Sciatic nerve (tissue), 2 donors: ENCODE data around the gene RGS7. TPM values are rescaled to one million over a fixed set of nuclear protein-coding genes. Genes with fewer than 3 reads are reported as not detected.

Experiments used
- ATAC-seq: fragments of 200-7000 bp; cut with Tn5 transposase; one replicate; pipeline ENCODE4 v1.9.1; 2020; ENCODE audit warnings: mild to moderate bottlenecking, moderate library complexity
- DNase-seq: peaks from one replicate; pipeline ENCODE4 v3.0.0-alpha.2; 2020; ENCODE audit warnings: low spot score
- intact Hi-C: fragments of 100-400 bp; cut with DNase I; formaldehyde crosslinking; loops from one replicate; pipeline ENCODE4 v1.14.2; 2022
- total RNA-seq: library from RNA; stranded (reverse); fragmentation: NEBNext Ultra II Directional; extraction: Animal tissue kit (Norgen Biotek cat#: 25700); gene quantifications from one replicate; pipeline ENCODE4 v1.2.1, GENCODE V29; 2021
- donor health status: DM: no; HTN: no; CAD: no.
- donor health status: DM: no; HTN: no; CAD: no.

RGS7 gene
- total RNA-seq, 1 donor from 2014 or later, result 2.0 TPM

DNA sequence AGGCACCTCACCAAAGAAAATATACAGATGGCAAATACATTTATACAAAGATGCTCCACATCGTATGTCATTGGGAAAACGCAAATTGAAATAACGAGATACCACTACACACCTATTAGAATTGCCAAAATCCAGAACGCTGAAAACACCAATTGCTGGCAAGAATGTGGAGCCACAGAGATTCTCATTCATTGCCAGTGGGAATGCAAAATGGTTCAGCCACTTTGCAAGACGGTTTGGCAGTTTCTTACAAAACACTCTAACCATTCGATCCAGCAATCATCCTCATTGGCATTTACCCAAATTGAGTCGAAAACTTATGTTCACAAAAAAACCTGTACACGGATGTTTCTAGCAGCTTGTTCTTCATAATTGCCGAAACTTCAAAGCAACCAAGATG lies 521.7 kb downstream of the RGS7 start:
- intact Hi-C loops, result no loop called here
- no peak for ATAC-seq
- no peak for DNase-seq

DNA sequence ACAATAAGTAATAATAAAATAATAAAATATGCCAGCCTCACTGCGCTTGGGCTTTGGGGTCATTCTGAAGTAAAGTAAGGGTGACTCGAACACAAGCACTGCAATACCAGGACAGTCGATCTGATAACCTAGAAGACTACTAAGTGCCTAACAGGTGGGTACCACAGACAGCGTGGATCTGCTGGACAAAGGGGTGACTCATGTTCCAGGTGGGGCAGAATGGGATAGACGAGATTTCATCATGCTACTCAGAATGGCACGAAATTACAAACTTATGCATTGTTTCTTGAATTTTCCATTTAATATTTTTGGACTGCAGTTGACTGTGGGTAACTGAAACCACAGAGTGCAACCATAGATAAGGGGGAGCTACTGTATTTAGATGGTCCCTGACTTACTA lies 523.9 kb downstream of the RGS7 start:
- DNase-seq (no peak), ATAC-seq (no peak)
- intact Hi-C loops, result no loop called here

DNA sequence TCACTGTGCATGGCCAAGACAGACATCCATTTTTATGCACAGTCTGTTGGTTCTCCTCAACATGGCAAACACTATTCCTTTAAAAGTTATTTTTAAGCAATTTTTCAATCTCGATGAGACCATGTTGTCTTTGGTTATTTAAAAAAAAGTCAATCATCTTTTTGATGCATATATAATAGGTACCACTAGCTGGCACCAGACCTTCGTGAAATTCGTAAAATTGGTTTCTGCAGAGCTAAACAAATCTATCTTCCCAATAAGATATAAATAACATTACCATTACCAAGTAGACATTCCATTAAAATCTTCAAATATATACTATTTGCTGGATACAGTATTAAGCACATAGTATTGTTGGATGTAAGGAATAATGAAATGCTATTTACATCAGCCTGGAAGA lies 525.1 kb downstream of the RGS7 start:
- ATAC-seq (no peak), DNase-seq (no peak)
- intact Hi-C loops, result no loop called here

DNA sequence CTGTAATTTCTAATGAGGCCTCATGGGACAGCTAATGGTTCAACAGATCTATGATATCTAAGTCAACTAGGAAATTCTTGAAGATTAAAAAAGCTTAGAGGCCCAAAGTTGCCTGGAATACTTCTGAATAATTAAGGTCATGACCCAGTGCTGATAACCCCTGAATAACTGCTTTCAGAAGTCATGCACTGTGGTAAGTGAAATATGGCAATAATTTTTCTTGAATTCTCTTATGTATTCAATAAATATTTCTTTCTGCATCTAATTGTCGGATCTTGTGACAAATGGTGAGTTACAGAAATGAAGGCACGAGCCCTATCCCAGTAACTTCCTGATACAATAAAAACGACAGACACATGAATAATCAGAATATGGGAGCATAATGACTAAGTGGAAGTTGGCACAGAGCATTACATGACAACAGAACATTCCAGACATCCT lies 525.8 kb downstream of the RGS7 start:
- intact Hi-C loops, result no loop called here
- ATAC-seq (no peak), DNase-seq (no peak)

DNA sequence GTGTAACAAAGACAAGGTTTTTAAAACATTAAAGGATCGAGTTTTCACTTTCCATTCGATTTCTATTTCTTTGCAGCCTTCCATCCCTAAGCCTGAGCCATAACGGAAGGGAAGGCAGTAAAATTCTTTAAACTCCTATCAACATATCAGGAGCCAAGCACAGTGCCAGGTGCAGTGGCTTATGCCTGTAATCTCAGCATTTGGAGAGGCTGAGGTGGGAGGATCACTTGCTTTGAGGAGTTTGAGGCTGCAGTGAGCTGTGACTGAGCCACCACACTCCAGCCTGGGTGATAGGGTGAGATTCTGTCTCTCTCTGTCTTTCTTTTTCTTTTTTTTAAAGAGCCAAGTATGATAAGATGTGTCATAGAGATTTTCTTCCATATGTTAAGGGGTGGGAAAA lies 527.5 kb downstream of the RGS7 start:
- intact Hi-C loops, result no loop called here
- ATAC-seq (no peak), DNase-seq (no peak)

DNA sequence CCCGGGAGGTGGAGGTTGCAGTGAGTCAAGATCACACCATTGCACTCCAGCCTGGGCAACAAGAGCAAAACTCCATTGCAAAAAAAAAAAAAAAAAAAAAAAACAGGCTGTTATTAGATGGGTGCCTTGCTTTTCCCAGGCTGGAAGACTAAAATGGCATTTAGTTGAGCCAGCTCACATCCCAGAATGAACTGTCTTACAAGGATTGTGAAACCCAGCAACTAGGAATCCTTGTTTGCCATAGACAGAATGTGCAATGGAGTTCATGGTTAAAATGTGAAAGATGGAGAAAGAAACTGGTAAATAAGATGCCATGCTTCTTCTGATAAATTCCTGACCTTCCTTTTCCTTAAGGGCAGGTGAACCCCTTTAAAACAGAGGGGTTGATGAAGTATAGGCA lies 529.2 kb downstream of the RGS7 start:
- DNase-seq (no peak), ATAC-seq (no peak)
- intact Hi-C loops, result no loop called here

DNA sequence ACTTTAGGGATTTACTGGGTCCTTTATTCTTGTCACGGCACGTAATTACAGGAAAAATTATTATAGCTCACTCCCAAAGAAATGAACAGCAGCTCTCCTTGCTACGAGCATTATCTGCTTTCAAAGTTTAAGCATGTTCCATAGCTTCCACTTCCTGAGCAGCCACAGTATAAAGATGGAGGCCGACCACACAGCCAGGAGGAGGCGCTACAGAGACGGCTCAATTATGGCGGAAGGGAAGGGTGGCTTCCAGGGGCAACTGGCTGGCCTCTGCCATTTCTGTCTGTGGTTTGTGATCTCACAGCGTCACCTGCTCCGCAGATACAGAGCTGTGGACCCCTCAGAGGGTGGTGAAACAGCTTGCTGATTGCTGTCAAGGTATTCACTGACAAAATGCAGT lies 532.8 kb downstream of the RGS7 start:
- DNase-seq (no peak), ATAC-seq (no peak)

DNA sequence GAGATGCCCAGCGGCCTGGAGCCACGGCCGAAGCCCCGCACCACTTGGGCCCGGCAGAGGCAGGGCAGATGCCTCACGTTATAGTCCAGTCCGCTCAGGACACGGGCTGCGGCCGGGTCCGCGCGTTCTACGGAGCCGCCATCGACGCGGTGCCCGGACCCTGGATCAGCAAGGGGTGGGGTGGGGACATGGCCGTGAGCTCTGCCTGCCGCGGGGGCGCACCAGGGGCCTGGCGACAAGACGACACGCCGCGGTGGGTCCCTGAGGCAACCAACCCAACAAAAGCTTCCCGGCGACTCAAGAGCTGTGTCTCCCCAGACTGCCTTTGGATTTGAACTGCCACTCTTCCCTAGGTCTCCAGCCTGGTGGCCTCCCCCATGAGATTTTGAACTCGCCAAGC lies 533.6 kb downstream of the RGS7 start:
- no peak for DNase-seq
- no peak for ATAC-seq
- intact Hi-C loops, result no loop called here

More for the DNA sequence above, 532.8 kb downstream of the RGS7 start:
- intact Hi-C loops, result no loop called here

DNA sequence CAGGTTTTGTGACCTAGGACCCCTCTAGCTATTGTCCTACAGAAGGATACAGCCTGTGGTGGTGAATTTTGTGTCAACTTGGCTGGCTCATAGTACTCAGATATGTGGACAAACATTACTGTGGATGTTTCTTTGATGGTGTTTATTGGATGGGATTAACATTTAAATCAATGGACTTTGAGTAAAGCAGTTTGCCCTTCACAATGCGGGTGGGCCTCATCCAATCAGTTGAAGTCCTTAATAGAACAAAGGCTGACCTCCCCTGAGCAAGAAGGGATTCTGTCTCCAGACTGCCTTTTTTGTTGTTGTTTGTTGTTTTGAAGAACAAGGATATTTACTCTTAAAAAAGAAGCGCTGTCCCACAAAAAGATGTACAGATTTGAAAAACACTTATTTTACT lies 535.1 kb downstream of the RGS7 start:
- no peak for ATAC-seq
- no peak for DNase-seq
- intact Hi-C loops, result no loop called here

DNA sequence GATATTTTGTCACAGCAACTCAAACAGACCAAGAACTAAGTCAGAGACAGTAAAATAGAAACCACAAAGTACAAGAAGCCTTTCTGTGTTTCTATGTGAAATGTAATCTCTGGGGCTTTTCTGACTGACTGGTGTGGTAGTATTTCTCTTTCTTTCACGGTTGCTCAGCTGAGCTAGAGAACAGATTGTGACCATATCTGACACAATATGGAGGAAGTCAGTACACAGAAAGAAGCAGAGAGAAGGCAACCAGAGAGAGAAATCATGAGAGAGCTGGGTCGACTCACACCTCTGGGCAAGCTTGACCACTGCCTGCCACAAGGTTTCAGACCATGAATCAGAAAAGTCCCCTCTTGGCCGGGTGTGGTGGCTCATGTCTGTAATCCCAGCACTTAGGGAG lies 536.2 kb downstream of the RGS7 start:
- DNase-seq, result no peak
- intact Hi-C loops, result no loop called here
- ATAC-seq, result no peak

DNA sequence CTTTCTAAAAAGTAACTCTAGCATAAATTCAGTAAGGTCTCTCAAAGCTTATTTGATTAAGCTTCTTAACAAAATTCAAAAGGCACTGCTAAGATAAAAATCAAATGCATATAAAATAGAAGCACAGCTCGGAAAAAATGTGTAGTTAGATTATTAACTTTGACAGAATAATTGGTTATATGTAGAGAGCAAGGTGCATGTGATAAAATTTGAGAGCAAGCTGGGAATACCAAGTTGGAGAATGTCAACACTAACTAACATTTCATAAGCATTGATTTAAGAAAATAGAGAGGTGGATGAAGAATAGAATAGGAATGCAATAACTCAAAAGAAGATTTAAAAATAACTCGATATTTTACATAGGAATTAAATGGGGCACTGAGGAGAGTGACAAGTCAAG lies 540.5 kb downstream of the RGS7 start:
- intact Hi-C loops, result no loop called here
- ATAC-seq, result no peak
- DNase-seq, result no peak

DNA sequence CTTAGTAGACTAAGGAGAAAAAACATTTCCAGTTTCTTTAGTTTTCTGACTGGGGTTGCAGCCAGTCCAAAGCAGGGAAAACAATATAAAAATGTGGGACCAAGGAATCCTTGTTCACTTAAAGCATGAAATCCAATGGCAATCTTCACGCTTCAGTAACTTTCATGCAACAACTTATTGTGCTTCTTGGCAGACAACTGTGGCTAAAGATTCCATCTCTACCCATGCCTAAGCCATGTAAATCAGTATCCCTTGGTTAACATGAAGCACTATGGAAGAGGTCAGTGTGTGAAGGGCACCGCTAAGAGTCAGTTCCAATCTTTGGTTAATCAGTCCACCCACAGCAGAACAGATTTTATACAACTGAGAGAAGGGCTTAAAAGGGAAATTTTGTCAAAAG lies 543.3 kb downstream of the RGS7 start:
- ATAC-seq (no peak), DNase-seq (no peak)
- intact Hi-C loops, result no loop called here

DNA sequence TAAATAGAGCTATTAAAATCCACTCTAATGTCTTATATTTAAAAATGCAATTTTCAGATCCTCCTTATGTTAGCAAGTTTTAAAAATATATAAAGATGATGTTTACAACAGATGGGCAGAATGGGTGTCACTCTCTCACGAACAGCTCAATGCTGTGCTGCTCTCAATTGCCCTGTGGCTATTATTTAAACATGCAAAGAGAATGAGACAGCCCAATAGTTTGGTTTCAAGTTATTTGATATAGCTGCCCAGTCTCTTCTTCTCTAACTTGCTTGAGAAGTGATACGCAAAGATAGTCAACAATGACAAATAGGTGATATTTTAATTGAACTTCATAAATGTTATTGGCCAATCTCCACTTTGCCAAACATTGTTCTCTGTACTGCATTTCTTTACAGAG lies 545.7 kb downstream of the RGS7 start:
- no peak for ATAC-seq
- no peak for DNase-seq
- intact Hi-C loops, result no loop called here

DNA sequence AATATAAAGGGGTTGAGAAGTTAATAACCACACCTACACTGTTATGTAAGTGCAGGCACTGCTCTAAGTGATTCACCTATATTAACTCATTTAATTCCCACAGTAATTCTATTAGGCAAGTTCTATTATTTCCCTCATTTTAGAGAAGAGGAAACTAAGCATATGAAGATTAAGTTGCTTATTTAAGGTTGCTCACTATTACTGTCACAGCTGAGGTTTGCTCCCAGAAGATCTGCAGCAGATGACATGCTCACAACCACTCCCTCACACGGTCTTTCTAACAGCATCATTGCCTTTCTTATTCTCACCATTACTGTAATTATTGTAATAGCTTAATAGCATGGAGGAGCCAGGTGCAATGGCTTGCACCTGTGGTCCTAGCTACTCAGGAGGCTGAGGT lies 548.6 kb downstream of the RGS7 start:
- DNase-seq (no peak), ATAC-seq (no peak)
- intact Hi-C loops, result no loop called here

DNA sequence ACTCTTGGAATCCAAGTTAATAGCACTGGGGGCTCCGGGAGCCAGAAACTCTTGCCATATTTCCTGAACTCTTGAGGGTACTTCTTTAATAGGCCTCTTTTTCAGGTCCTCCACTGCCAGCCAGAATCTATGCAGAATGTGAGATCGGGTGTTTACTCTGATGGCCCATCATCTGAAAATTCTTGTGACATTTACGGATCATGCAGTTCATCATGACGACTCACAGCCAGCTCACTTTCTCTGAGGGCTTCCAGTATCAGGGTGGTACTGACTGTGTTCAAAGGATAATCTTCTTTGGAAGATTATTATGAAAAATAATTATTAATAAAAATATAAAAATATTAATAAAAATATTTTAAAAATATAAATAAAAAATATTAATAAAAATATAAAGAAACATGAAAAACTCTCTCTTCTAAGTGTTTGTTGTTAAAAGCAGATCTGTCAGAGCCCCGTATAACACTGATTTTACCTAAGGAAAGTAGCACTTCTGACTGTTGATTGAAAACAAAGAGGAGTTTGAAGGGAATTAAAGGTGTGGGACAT lies 550.7 kb downstream of the RGS7 start:
- intact Hi-C loops, result no loop called here
- DNase-seq, result no peak
- no peak for ATAC-seq

DNA sequence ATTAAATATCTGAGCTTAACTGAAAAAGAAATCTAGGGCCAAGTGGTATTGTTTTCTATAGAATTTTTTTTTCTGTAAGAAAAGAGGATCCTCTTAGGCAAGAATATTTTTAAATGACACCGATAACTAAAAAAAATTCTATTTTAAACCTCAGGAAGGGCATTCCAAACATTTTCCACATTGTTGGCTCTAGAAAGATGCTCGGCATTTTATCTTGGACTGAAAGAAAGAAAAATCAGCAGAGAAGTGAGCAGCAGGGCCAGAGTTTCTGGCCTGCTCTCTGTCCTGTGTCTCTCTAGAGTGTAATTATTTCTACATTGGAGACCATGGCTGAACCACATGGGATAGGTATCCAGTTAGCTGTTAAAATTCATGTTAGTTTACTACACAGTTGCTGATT lies 552.5 kb downstream of the RGS7 start:
- intact Hi-C loops, result no loop called here
- DNase-seq (no peak), ATAC-seq (no peak)

DNA sequence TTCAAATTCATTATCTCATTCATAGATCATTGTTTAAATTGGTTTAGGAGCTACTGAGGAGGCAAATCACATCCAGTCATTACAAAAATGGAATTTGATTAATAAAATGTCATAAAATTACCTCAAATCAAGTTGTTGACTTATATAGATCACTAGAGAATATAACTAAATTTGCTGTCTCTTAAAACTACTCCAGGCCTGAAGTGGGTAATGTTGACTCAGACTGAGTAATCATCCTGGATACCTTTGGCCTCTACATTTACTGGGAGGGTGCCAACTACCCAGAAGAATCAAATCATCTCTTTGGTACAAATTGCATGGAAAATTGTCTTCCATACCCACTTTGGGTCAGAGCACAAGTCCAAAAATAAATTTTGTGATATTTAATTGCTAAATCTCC lies 553.9 kb downstream of the RGS7 start:
- DNase-seq (no peak), ATAC-seq (no peak)
- intact Hi-C loops, result no loop called here

DNA sequence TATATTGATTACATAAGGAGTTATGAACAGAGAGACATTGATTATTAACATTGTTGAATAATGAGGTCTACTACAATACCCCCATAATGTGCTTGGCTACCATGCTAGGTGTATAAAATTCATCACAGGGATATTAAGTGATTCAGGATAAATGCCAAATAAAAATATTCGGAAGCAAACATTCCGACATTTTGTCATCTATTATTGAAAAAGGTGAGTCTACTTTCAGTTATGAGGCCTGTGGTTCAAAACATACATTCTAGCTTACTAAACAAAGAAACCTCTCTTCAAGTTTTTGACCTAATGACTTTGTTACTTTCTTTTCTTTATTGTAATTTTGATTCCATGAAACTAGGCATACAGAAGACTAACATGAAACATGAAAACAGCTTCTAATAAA lies 554.7 kb downstream of the RGS7 start:
- ATAC-seq, result no peak
- intact Hi-C loops, result no loop called here
- no peak for DNase-seq

DNA sequence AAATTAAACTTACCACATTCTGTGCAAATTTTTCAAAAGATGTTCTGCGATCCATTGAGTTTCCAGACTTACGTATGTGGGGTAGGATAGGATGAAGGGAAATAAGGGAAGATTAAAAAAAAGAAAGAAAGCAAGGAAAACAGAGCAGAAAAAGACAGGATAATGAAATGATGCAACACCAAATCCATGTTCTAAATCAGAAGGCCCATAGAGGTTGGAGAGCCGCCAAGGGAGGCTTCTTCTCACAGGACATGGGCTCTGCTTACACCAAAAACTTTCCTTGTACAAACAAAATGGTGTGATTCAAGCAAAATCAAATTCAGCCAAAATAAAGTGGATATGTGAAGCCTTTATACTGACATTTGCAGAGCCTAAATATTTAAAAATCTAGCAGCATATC lies 555.6 kb downstream of the RGS7 start:
- DNase-seq (no peak), ATAC-seq (no peak)
- intact Hi-C loops, result no loop called here

DNA sequence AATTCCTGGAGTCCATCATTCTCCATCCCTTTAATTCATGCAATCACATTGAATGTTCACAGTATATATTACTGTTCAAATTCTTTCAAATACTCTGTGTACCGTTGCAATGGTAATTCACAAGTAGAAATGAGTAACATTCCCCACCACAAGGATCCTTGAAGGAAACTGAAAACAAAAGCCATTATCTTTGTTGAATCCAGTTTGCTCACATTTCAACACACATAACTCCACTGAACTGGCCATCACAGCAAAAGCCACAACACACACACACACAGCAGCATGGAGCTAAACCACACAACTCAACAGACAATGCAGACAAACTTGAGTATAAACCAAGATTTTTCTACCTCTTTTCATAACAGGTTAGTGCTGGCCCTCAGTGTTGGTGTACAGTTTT lies 556.7 kb downstream of the RGS7 start:
- ATAC-seq, result no peak
- no peak for DNase-seq
- intact Hi-C loops, result no loop called here

DNA sequence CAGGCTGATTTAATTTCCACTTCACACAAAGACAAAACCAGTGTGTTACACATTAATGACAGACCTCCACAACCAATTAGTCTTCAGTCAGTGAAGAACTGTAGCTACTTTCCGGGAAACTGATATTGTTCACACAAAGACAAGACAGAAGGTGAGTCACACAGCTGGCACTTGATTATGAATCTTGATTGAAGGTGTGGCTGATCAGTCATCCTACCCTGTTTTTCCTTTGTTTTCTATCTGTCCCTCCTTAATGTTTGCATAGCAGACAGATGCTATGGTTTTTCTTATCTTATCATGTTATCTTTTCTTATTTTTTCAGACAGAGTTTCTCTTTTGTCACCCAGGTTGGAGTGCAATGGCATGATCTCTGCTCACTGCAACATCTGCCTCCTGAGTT lies 560.0 kb downstream of the RGS7 start:
- DNase-seq (no peak), ATAC-seq (no peak)
- intact Hi-C loops, result no loop called here
